Medulla oblongata (tissue), 1 donor: ENCODE data around the gene RDX.
"Not testable (repeated sequence)": the region's sequence is repeated elsewhere in the genome, so short reads cannot be mapped to it uniquely, and the experiment has no call there.

ENCODE experiments used
- DNase-seq: peaks from one replicate; pipeline ENCODE4 v3.0.0-alpha.2; 2015; ENCODE audit errors: extremely low spot score

RDX gene

GRCh38 chr11:110272919-110273318 lies 23.5 kb downstream of the RDX start:
- no peak for DNase-seq

DNA sequence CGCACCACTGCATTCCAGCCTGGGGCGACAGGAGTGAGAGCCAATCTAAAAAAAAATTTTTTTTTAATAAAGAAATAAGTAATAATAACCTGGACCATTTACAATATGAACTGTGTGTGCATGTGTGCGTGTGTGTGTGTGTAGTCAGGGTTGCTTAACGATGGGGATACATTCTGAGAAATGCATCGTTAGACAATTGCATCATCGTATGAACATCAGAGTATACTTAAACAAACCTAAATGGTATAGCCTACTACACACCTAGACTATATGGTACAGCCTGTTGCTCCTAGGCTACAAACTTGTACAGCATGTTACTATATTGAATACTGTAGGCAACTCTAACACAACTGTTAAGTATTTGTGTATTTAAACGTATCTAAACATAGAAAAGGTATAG lies 26.4 kb downstream of the RDX start:
- DNase-seq, result no peak

- no peak for DNase-seq
Measured at GRCh38 chr11:110268441-110268840, 28.0 kb downstream of the RDX start.

- DNase-seq, result no peak
Measured at GRCh38 chr11:110262072-110262403, 34.4 kb downstream of the RDX start.

- no peak for DNase-seq
Measured at GRCh38 chr11:110261195-110262071, 35.0 kb downstream of the RDX start.

DNA sequence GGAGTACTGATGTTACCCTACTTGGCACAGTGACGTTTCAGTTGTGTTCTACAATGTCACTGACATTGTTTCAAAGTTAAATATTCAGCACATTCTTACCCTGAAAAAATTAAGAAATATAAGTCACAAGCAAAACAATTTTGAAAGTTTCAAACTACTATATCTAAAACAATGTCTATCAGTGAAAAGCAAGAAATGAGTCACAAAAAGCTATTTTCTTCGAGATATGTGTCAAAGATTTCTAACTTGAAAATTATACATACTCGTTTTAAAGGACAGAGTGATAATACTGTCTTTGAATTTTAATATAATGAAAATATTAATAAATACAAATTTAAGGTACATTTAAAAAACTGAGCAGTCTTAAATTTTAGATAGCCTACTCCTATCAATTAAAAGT lies 42.9 kb downstream of the RDX start:
- DNase-seq, result no peak

DNA sequence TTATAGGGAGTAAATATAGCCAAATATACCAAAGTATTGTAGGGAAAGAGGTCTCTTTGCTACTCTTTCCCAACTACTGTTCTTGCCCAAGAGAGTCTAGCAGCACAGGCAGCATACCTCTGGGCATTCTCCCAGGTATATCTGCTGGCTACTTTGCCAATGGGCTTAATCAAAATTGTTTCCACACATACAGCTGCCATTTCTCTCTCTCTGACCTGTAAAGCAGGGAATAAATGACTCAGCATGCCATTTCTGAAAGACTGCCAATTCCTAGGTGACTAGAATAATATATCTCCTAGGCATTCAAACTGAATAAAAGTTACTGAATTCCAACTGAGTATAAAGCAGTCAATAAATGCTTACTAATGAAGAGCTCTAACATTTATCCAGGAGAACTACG lies 44.6 kb downstream of the RDX start:
- peak; percentile 22 for DNase-seq

GRCh38 chr11:110250168-110250567 lies 46.2 kb downstream of the RDX start:
- no peak for DNase-seq

DNA sequence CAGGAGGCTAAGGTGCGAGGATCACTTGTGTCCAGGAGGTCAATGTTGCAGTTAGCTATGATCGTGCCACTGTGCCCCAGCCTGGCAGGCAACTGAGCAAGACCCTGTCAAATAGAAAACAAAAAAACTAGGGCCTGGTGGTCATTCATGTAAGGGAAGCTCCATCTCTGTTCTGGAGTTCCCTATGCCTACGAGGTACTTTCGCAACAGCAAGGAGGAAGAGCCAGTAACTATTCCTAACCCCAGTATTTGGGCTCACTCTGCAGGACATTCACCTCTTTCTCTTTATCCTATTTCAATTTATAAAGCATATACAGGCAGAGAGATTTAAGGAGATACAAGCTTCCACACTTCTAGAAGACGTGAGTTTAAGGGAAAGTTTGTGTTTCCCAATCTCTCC lies 46.6 kb downstream of the RDX start:
- DNase-seq, result no peak

- DNase-seq, result no peak
Measured at GRCh38 chr11:110249066-110249465, 47.3 kb downstream of the RDX start.

DNA sequence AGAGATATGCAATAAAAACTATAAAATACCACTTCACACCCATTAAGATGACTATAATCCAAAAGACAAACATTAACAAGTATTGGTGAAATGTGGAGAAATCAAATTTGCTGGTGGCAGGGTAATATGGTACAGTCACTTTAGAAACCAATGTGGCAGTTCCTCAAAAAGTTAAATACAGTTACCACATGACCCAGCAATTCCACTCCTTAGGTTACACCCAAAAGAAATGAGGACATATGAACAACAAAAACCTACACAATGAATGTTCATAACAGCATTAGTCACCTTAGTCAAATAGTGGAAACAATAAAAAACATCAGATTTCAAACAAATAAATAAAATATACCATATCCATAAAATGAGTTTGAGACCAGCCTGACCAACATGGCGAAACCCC lies 52.6 kb downstream of the RDX start:
- no peak for DNase-seq

- DNase-seq, result no peak
Measured at GRCh38 chr11:110242746-110243145, 53.7 kb downstream of the RDX start.

DNA sequence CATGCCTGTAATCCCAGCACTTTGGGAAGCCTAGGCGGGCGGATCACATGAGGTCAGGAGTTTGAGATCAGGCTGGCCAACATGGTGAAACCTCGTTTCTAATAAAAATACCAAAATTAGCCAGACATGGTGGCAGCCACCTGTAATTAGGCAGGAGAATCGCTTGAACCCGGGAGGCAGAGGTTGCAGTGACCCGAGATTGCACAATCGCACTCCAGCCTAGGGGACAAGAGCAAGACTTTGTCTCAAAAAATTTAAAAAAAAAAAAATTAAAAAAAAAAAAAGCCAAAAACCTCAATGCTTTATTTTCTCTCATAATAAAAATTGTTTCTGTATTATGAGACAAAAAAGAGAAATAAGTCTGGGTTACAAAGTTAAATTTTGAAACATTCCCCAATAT lies 54.2 kb downstream of the RDX start:
- no peak for DNase-seq

GRCh38 chr11:110235966-110236365 lies 60.4 kb downstream of the RDX start:
- DNase-seq, result no peak

DNA sequence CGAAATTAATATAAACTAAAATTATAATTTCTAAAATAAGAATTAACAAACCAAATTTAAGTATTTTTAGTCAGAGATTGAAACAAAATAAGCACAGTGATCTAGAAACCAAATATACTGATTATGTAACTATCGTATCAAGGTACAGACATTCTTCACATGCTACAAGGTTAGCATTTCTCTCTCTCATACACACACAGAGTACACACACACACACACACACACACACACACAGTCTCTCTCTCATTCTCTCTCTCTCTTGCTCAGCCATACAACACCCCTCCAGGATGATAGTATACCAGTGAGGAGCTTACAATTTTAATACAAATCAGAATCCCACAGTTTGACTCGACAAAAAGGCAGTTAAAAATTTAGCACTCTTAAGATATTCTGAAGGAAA lies 66.0 kb downstream of the RDX start:
- no peak for DNase-seq

DNA sequence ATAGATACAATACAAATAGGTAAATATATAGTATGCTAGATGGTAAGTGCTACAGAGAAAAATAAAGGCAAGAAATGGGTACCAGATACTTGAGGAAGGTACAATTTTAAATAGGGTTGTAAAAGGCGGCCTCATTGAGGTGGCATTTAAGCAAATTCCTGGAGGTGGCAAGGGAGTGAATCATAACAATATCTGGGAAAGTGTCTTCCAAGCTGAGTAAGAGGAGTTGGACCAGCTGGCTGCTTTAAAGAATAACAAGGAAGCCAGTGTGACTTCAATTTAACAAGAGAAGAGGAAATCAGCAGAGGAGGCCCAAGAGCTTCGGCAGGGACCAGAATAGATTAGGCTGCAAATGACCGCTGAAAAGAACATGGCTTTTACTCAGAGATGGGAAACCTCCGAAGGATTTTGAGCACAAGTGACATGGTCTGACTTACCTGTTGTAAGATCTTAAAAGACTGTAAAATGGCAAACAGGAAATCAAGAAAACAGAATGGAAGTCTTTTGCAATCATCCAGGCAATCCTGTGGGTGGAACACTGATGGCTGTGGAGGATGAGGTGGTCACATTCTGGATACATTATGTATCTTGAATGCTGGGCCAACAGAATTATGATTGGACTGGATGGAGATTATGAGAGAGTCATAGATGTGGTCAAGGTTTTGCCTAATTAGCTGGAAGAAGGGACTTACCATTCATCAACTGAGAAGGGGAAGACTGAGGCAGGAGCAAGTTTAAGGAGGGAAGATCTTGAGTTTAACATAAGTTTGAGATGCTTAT lies 77.2 kb downstream of the RDX start:
- DNase-seq, result no peak

- DNase-seq, result no peak
Measured at GRCh38 chr11:110217936-110218335, 78.5 kb downstream of the RDX start.

GRCh38 chr11:110217223-110217877 lies 79.1 kb downstream of the RDX start:
- DNase-seq, result no peak

DNA sequence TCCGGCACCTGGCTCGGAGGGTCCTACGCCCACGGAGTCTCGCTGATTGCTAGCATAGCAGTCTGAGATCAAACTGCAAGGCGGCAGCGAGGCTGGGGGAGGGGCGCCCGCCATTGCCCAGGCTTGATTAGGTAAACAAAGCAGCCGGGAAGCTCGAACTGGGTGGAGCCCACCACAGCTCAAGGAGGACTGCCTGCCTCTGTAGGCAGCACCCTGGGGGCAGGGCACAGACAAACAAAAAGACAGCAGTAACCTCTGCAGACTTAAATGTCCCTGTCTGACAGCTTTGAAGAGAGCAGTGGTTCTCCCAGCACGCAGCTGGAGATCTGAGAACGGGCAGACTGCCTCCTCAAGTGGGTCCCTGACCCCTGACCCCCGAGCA lies 87.1 kb downstream of the RDX start:
- DNase-seq, result not testable (repeated sequence)

DNA sequence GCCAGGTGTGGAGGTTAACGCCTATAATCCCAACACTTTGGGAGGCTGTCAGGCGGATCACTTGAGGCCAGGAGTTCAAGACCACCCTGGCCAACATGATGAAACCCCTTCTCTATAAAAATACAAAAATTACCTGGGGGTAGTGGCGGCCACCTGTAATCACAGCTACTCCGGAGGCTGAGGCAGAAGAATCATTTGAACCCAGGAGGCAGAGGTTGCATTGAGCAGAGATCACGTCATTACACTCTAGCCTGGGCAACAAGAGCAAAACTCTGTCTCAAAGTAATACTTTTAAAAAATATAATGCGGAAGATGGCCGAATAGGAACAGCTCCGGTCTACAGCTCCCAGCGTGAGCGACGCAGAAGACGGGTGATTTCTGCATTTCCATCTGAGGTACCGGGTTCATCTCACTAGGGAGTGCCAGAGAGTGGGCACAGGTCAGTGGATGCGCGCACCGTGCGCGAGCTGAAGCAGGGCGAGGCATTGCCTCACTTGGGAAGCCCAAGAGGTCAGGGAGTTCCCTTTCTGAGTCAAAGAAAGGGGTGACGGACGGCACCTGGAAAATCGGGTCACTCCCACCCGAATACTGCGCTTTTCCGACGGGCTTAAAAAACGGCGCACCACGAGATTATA lies 87.6 kb downstream of the RDX start:
- DNase-seq, result not testable (repeated sequence)

DNA sequence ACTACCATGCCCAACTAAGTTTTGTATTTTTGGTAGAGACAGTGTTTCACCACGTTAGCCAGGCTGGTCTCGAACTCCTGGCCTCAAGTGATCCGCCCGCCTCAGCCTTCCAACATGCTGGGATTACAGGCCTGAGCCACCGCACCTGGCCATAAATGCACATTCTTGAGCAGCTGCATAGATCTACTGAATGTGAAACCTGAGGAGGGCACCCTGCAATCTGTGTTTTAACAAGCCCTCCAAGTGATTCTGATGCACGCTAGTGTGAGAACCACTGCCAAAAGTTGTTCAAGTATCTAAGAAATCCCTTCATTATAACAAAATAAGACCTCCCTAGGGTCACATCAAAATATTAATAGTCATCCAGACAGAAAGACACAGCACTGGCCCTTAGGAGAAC lies 89.3 kb downstream of the RDX start:
- no peak for DNase-seq

- DNase-seq, result no peak
Measured at GRCh38 chr11:110200836-110201235, 95.6 kb downstream of the RDX start.
